WTC11 (cell line): ENCODE measurements around the gene AKR1C4. TPM values are rescaled to one million over a fixed set of nuclear protein-coding genes. Genes with fewer than 3 reads are reported as not detected.
"Not testable (repeated sequence)": the region's sequence is repeated elsewhere in the genome, so short reads cannot be mapped to it uniquely, and the experiment has no call there.

ENCODE experiments used
- ATAC-seq: fragments of 200-7000 bp; cut with Tn5 transposase; 2 replicates; pipeline ENCODE4 v1.10.0; 2021; ENCODE audit warnings: mild to moderate bottlenecking, moderate library complexity
- CTCF ChIA-PET: fragments of 300-600 bp; sonication (Branson Sonifier 250); formaldehyde crosslinking; loops from one replicate; lab custom pipeline; 2021; ENCODE audit warnings: antibody characterized with exemption; lab: Charles Lee
- POLR2A ChIA-PET: fragments of 350-600 bp; sonication (Branson Sonifier 250); formaldehyde crosslinking; loops from one replicate; lab custom pipeline; 2021; ENCODE audit warnings: antibody characterized with exemption; lab: Charles Lee
- DNase-seq: peaks from one replicate; pipeline ENCODE4 v3.0.0; 2021; ENCODE audit warnings: low spot score
- H3K27ac Mint-ChIP-seq: 2 replicates; pipeline ENCODE4 v1.8.0; 2021; ENCODE audit warnings: mixed read lengths
- H3K27me3 Mint-ChIP-seq: 2 replicates; pipeline ENCODE4 v1.8.0; 2021; ENCODE audit warnings: low read depth, mild to moderate bottlenecking, moderate library complexity, mixed read lengths
- H3K36me3 Mint-ChIP-seq: 2 replicates; pipeline ENCODE4 v1.8.0; 2021; ENCODE audit warnings: mixed read lengths
- H3K4me1 Mint-ChIP-seq: 2 replicates; pipeline ENCODE4 v1.8.0; 2022; ENCODE audit warnings: mixed read lengths
- H3K4me3 Mint-ChIP-seq: 2 replicates; pipeline ENCODE4 v1.8.0; 2021; ENCODE audit warnings: mild to moderate bottlenecking, moderate library complexity, mixed read lengths
- H3K9me3 Mint-ChIP-seq: 2 replicates; pipeline ENCODE4 v1.8.0; 2021; ENCODE audit warnings: mixed read lengths
- ATF2 ChIP-seq: sonication (generic); formaldehyde crosslinking; IDR thresholded peaks from 2 replicates; pipeline ENCODE4 v1.8.1; 2022; ENCODE audit warnings: low read depth, missing genetic modification reagents, borderline replicate concordance
- CREB1 ChIP-seq: sonication (generic); formaldehyde crosslinking; IDR thresholded peaks from 2 replicates; pipeline ENCODE4 v1.8.0; 2023; ENCODE audit warnings: mild to moderate bottlenecking, missing genetic modification reagents
- CTCF ChIP-seq: fragments of 200-600 bp; IDR thresholded peaks from 2 replicates; pipeline ENCODE4 v1.8.0; 2022; ENCODE audit warnings: antibody characterized with exemption
- ETV6 ChIP-seq: sonication (generic); formaldehyde crosslinking; IDR thresholded peaks from 2 replicates; pipeline ENCODE4 v1.8.1; 2022; ENCODE audit warnings: mild to moderate bottlenecking, missing genetic modification reagents
- FOXK1 ChIP-seq: sonication (generic); formaldehyde crosslinking; IDR thresholded peaks from 2 replicates; pipeline ENCODE4 v1.8.0; 2022; ENCODE audit warnings: mild to moderate bottlenecking, moderate library complexity, missing genetic modification reagents
- FOXP1 ChIP-seq: sonication (generic); formaldehyde crosslinking; IDR thresholded peaks from 2 replicates; pipeline ENCODE4 v1.8.0; 2022; ENCODE audit warnings: missing genetic modification reagents, mild to moderate bottlenecking, moderate library complexity, borderline replicate concordance
- HMGA2 ChIP-seq: fragments of 250-450 bp; sonication (Bioruptor Pico); IDR thresholded peaks from 2 replicates; pipeline ENCODE4 v1.4.0; 2021; ENCODE audit warnings: mild to moderate bottlenecking, moderate library complexity
- IRF2 ChIP-seq: sonication (generic); formaldehyde crosslinking; IDR thresholded peaks from 2 replicates; pipeline ENCODE4 v1.8.0; 2022; ENCODE audit warnings: low read depth, missing genetic modification reagents, borderline replicate concordance
- JAZF1 ChIP-seq: fragments of 250-450 bp; sonication (Bioruptor Pico); IDR thresholded peaks from 2 replicates; pipeline ENCODE4 v1.9.0; 2021; ENCODE audit warnings: moderate library complexity, mild to moderate bottlenecking, inconsistent platforms
- NFATC4 ChIP-seq: fragments of 250-450 bp; sonication (Bioruptor Pico); IDR thresholded peaks from 2 replicates; pipeline ENCODE4 v1.9.0; 2021; ENCODE audit warnings: mild to moderate bottlenecking
- OVOL2 ChIP-seq: fragments of 250-450 bp; sonication (Bioruptor Pico); IDR thresholded peaks from 2 replicates; pipeline ENCODE4 v1.9.0; 2021; ENCODE audit warnings: mild to moderate bottlenecking, borderline replicate concordance
- RORB ChIP-seq: fragments of 250-450 bp; sonication (Bioruptor Pico); IDR thresholded peaks from 2 replicates; pipeline ENCODE4 v1.9.0; 2021; ENCODE audit warnings: mild to moderate bottlenecking
- USF2 ChIP-seq: sonication (generic); formaldehyde crosslinking; IDR thresholded peaks from 2 replicates; pipeline ENCODE4 v1.8.1; 2023; ENCODE audit warnings: mild to moderate bottlenecking, missing genetic modification reagents, moderate library complexity
- ZNF263 ChIP-seq: sonication (generic); formaldehyde crosslinking; IDR thresholded peaks from 2 replicates; pipeline ENCODE4 v1.8.1; 2022; ENCODE audit warnings: low read depth, mild to moderate bottlenecking, moderate library complexity, missing genetic modification reagents
- ZNF423 ChIP-seq: fragments of 250-450 bp; sonication (Bioruptor Pico); IDR thresholded peaks from 2 replicates; pipeline ENCODE4 v2.1.2; 2022; ENCODE audit warnings: mild to moderate bottlenecking, moderate library complexity
- ZNF671 ChIP-seq: fragments of 250-450 bp; sonication (Bioruptor Pico); IDR thresholded peaks from 2 replicates; pipeline ENCODE4 v1.8.0; 2021; ENCODE audit warnings: mild to moderate bottlenecking
- ZSCAN18 ChIP-seq: fragments of 250-450 bp; sonication (Bioruptor Pico); IDR thresholded peaks from 2 replicates; pipeline ENCODE4 v2.1.2; 2022; ENCODE audit warnings: mild to moderate bottlenecking, moderate library complexity
- total RNA-seq: library from RNA; stranded (reverse); gene quantifications from 3 replicates; pipeline ENCODE4 v1.2.3, GENCODE V29; 2021
- TF ChIP-seq, protein P1 (sequence below): sonication (generic); formaldehyde crosslinking; IDR thresholded peaks from 2 replicates; pipeline ENCODE4 v1.8.1; 2022; ENCODE audit warnings: mild to moderate bottlenecking, missing genetic modification reagents, moderate library complexity, borderline replicate concordance
- TF ChIP-seq, protein P2 (sequence below): sonication (generic); formaldehyde crosslinking; IDR thresholded peaks from 2 replicates; pipeline ENCODE4 v1.8.0; 2023; ENCODE audit warnings: missing genetic modification reagents
- TF ChIP-seq, protein P3 (sequence below): sonication (generic); formaldehyde crosslinking; IDR thresholded peaks from 2 replicates; pipeline ENCODE4 v1.8.1; 2023; ENCODE audit warnings: mild to moderate bottlenecking, missing genetic modification reagents, moderate library complexity

AKR1C4 gene
- total RNA-seq, 1 experiment from 2014 or later, result not detected

- Mint-ChIP-seq H3K36me3 (peaks cover 19% of the 10 kb centered on the region), H3K27ac (no peak overlapping the region), H3K4me3 (no peak overlapping the region), H3K27me3 (no peaks in the 10 kb centered on the region), H3K9me3 (peaks cover 42% of the 10 kb centered on the region), H3K4me1 (no peaks in the 10 kb centered on the region)
- no peak for TF ChIP-seq ATF2 (CRISPR knock-in tag)
- no peak for TF ChIP-seq ZNF263
- TF ChIP-seq OVOL2, result no peak
- TF ChIP-seq ZNF671 (CRISPR knock-in tag), result no peak
- no peak for TF ChIP-seq ZNF423 (CRISPR knock-in tag)
- ChIA-PET POLR2A (no interaction called here), CTCF (no interaction called here)
- no peak for DNase-seq
- no peak for ATAC-seq
Observed at GRCh38 chr10:5219262-5219661, 22.6 kb downstream of the AKR1C4 start.

- H3K4me3 Mint-ChIP-seq, ATAC-seq, CTCF ChIA-PET, H3K4me1 Mint-ChIP-seq, DNase-seq, H3K27me3 Mint-ChIP-seq, POLR2A ChIA-PET, H3K27ac Mint-ChIP-seq: not testable (repeated sequence)
- Mint-ChIP-seq H3K36me3 (peaks cover 19% of the 10 kb centered on the region), H3K9me3 (peaks cover 38% of the 10 kb centered on the region)
Observed at GRCh38 chr10:5222942-5223341, 26.3 kb downstream of the AKR1C4 start.

GRCh38 chr10:5229019-5229418 lies 32.4 kb downstream of the AKR1C4 start:
- peaks cover 24% of the 10 kb centered on the region for H3K9me3 Mint-ChIP-seq
- ATAC-seq, result peak; percentile 34; the same call in 1 of the 2 replicates
- H3K27me3 Mint-ChIP-seq, result no peaks in the 10 kb centered on the region
- H3K4me3 Mint-ChIP-seq, result no peak overlapping the region
- peaks cover 3% of the 10 kb centered on the region for H3K36me3 Mint-ChIP-seq
- H3K27ac Mint-ChIP-seq, result no peak overlapping the region
- no peaks in the 10 kb centered on the region for H3K4me1 Mint-ChIP-seq
- ChIA-PET POLR2A (no interaction called here), CTCF (no interaction called here)
- no peak for DNase-seq
- TF ChIP-seq USF2 (CRISPR knock-in tag) (no peak), NFATC4 (CRISPR knock-in tag) (no peak), CTCF (no peak), ZNF671 (CRISPR knock-in tag) (no peak), IRF2 (no peak), JAZF1 (no peak), ETV6 (CRISPR knock-in tag) (no peak)
- TF ChIP-seq, protein P1, sequence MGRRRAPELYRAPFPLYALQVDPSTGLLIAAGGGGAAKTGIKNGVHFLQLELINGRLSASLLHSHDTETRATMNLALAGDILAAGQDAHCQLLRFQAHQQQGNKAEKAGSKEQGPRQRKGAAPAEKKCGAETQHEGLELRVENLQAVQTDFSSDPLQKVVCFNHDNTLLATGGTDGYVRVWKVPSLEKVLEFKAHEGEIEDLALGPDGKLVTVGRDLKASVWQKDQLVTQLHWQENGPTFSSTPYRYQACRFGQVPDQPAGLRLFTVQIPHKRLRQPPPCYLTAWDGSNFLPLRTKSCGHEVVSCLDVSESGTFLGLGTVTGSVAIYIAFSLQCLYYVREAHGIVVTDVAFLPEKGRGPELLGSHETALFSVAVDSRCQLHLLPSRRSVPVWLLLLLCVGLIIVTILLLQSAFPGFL (CRISPR knock-in tag), result no peak

DNA sequence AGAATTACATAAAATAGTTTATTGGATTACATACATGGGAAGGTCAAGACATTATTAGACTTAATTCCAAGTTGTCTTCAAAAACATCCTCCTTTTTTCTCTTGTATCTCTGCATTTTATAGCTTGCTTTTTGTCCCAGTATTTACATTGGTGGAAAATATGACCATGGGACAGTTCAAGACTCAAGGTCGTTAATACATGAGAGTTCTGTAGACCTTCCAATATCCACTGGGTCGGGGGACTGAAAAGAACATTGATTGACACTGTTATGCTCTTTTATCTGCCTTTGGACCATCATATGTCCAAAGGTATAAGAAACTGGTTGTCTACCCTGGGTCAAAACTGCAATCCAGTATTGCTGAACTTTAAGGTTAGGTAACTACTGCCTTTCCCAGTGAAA lies 36.7 kb downstream of the AKR1C4 start:
- POLR2A ChIA-PET, result no interaction called here
- CTCF ChIA-PET, result no interaction called here
- peaks cover 10% of the 10 kb centered on the region for H3K27me3 Mint-ChIP-seq

More for the DNA sequence above, 36.7 kb downstream of the AKR1C4 start:
- H3K27ac Mint-ChIP-seq, result no peak overlapping the region
- no peak overlapping the region for H3K4me3 Mint-ChIP-seq
- peaks cover 37% of the 10 kb centered on the region for H3K9me3 Mint-ChIP-seq
- H3K4me1 Mint-ChIP-seq, result no peaks in the 10 kb centered on the region
- no peak for ATAC-seq
- no peak for DNase-seq
- H3K36me3 Mint-ChIP-seq, result peaks cover 8% of the 10 kb centered on the region; the same call in 1 of the 2 replicates
- no peak for TF ChIP-seq ZSCAN18 (CRISPR knock-in tag)
- no peak for TF ChIP-seq HMGA2
- no peak for TF ChIP-seq CREB1 (CRISPR knock-in tag)
- no peak for TF ChIP-seq RORB (CRISPR knock-in tag)
- no peak for TF ChIP-seq OVOL2
- no peak for TF ChIP-seq FOXP1 (CRISPR knock-in tag)
- TF ChIP-seq FOXK1, result no peak
- TF ChIP-seq, protein P2, sequence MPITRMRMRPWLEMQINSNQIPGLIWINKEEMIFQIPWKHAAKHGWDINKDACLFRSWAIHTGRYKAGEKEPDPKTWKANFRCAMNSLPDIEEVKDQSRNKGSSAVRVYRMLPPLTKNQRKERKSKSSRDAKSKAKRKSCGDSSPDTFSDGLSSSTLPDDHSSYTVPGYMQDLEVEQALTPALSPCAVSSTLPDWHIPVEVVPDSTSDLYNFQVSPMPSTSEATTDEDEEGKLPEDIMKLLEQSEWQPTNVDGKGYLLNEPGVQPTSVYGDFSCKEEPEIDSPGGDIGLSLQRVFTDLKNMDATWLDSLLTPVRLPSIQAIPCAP, result no peak
- TF ChIP-seq, protein P3, sequence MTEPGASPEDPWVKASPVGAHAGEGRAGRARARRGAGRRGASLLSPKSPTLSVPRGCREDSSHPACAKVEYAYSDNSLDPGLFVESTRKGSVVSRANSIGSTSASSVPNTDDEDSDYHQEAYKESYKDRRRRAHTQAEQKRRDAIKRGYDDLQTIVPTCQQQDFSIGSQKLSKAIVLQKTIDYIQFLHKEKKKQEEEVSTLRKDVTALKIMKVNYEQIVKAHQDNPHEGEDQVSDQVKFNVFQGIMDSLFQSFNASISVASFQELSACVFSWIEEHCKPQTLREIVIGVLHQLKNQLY (CRISPR knock-in tag), result no peak
